Peyer's patch (tissue), 4 donors: Measurements from ENCODE around the gene SEPTIN5. TPM values are rescaled to one million over a fixed set of nuclear protein-coding genes. Genes with fewer than 3 reads are reported as not detected.
"Not testable (repeated sequence)": the region's sequence is repeated elsewhere in the genome, so short reads cannot be mapped to it uniquely, and the experiment has no call there.

Source experiments
- DNase-seq, 3 donors: peaks; one replicate each; pipeline ENCODE4 v3.0.0-alpha.2; 2017 to 2019
- H3K27ac ChIP-seq, 4 donors: fragments of 200-600 bp; sonication (generic); one replicate each; pipeline ENCODE4 v1.5.1; 2016 to 2019
- H3K27me3 ChIP-seq, 2 donors: fragments of 200-600 bp; sonication (generic); one replicate each; pipeline ENCODE4 v1.5.1; 2019
- H3K36me3 ChIP-seq, 3 donors: fragments of 200-600 bp; sonication (generic); one replicate each; pipeline ENCODE4 v1.5.1; 2016 to 2019
- H3K4me1 ChIP-seq, 4 donors: fragments of 200-600 bp; sonication (generic); one replicate each; pipeline ENCODE4 v1.5.1; 2016 to 2019
- H3K4me3 ChIP-seq, 4 donors: fragments of 200-600 bp; sonication (generic); 1 replicate in 3 of 4; 2 replicates in 1 of 4; pipeline ENCODE4 v1.5.1; 2016 to 2019; ENCODE audit warnings: mild to moderate bottlenecking in 1 of 4
- H3K9me3 ChIP-seq, 4 donors: fragments of 200-600 bp; sonication (generic); one replicate each; pipeline ENCODE4 v1.5.1; 2016 to 2019; ENCODE audit warnings: mild to moderate bottlenecking in 1 of 4
- POLR2A ChIP-seq, 2 donors: fragments of 450-650 bp; IDR thresholded peaks; one replicate each; pipeline ENCODE4 v1.5.1; 2017; ENCODE audit warnings: antibody characterized with exemption in 2 of 2, mild to moderate bottlenecking in 2 of 2, moderate library complexity in 2 of 2
- total RNA-seq, 4 donors: library from RNA; depleted of rRNA; stranded (reverse); fragments of >200 nt; gene quantifications; one replicate each; pipeline ENCODE4 v1.1.0, GENCODE V29; 2016
- TF ChIP-seq, protein P1 (sequence below), 6 experiments: fragments of 450-650 bp in 4 of 6; fragments of 200-600 bp in 2 of 6; sonication (generic) in 1 of 6; IDR thresholded peaks; one replicate each; pipeline ENCODE4 v1.5.1; 2017 to 2019; ENCODE audit warnings: antibody characterized with exemption in 6 of 6, mild to moderate bottlenecking in 3 of 6, moderate library complexity in 1 of 6

SEPTIN5 gene
- total RNA-seq, 4 donors from 2014 or later = 2.8 to 20.6 (median 5.0) TPM

DNA sequence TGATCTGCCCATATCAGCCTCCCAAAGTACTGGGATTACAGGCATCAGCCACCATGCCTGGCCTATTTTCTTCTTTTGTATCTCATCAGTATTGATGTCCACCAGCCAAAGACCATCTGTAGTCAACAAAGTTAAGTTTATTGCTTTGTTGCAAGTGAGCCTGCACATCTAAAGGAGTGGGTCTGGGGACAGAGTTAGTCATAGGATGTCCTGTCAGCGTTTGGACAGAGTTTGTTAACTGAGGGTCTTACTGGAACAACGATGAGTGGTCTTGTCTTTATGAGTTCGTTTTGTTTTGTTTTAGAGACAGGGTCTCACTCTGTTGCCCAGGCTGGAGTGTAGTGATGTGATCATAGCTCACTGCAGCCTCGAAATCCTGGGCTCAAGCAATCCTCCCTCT lies 40.6 kb upstream of the SEPTIN5 start:
- Histone ChIP-seq H3K4me1 (no peaks in the 10 kb centered on the region), H3K4me3 (no peak overlapping the region), H3K27ac (no peak overlapping the region), H3K36me3 (no peaks in the 10 kb centered on the region), H3K27me3 (no peaks in the 10 kb centered on the region), H3K9me3 (no peaks in the 10 kb centered on the region)
- no peak for DNase-seq
- TF ChIP-seq, protein P1, sequence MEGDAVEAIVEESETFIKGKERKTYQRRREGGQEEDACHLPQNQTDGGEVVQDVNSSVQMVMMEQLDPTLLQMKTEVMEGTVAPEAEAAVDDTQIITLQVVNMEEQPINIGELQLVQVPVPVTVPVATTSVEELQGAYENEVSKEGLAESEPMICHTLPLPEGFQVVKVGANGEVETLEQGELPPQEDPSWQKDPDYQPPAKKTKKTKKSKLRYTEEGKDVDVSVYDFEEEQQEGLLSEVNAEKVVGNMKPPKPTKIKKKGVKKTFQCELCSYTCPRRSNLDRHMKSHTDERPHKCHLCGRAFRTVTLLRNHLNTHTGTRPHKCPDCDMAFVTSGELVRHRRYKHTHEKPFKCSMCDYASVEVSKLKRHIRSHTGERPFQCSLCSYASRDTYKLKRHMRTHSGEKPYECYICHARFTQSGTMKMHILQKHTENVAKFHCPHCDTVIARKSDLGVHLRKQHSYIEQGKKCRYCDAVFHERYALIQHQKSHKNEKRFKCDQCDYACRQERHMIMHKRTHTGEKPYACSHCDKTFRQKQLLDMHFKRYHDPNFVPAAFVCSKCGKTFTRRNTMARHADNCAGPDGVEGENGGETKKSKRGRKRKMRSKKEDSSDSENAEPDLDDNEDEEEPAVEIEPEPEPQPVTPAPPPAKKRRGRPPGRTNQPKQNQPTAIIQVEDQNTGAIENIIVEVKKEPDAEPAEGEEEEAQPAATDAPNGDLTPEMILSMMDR (IDR thresholded peaks at IDR 0.05) = no peak
- TF ChIP-seq POLR2A (IDR thresholded peaks at IDR 0.05) = no peak

DNA sequence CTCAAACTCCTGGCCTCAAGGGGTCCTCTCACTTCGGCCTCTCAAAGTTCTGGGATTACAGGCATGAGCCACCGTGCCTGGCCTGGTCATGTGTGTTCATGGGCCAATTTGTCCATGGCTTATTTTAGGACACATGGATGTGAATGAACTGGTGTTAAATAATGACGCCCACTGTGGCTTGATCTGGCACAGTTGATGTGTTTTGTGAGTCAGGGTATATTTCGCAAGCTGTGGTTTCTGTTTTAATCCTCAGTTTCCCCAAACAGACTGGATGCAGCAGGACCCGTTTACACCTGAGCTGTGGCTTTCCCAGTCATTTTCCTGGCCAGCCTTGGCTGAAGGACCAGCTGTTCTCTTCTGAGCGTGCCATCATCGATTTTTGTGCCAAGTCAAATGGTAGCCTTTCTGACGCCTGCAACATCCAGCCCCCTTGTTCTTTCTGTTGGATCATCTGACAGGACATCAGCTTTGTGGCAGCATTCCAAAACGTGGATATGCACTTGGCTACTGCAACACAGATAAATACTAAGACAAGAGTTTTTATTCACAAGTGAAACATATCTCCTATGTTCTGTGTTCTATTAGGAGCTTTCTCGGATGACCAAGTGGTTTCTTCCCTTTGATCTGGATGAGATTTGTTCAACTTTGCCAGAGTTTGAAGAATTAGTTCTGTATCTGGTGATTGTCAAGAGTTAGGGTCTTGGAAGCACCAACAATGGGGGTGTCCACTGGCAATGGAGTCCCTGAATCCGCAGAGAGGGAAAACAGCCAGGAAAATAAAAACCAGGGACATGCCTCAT lies 40.0 kb upstream of the SEPTIN5 start:
- Histone ChIP-seq H3K9me3 (no peaks in the 10 kb centered on the region), H3K27ac (no peak overlapping the region), H3K36me3 (no peaks in the 10 kb centered on the region), H3K4me1 (no peaks in the 10 kb centered on the region), H3K27me3 (no peaks in the 10 kb centered on the region), H3K4me3 (no peak overlapping the region)
- no peak for DNase-seq
- TF ChIP-seq, protein P1 (IDR thresholded peaks at IDR 0.05) = no peak
- no peak for TF ChIP-seq POLR2A (IDR thresholded peaks at IDR 0.05)

DNA sequence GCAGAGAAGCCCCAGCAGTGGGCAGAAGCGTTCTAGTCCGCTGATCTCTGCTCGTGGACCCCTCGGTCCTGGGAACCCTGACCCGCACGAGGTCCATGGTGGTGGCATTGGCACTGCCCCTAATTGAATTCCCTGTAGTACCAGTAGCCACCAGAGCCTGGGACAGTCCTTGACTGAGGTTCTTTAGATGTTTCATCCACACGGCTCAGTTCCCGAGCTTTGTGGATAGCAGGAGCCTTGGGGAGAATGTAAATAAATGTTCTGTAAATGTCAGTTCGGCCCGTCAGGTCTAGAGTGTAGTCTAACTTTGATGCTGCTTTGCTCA lies 39.4 kb upstream of the SEPTIN5 start:
- no peaks in the 10 kb centered on the region for H3K4me1 ChIP-seq
- no peak for DNase-seq
- H3K9me3 ChIP-seq = no peaks in the 10 kb centered on the region
- no peak overlapping the region for H3K4me3 ChIP-seq
- TF ChIP-seq, protein P1 (IDR thresholded peaks at IDR 0.05) = no peak
- TF ChIP-seq POLR2A (IDR thresholded peaks at IDR 0.05) = no peak
- H3K27me3 ChIP-seq = no peaks in the 10 kb centered on the region
- no peak overlapping the region for H3K27ac ChIP-seq
- no peaks in the 10 kb centered on the region for H3K36me3 ChIP-seq

DNA sequence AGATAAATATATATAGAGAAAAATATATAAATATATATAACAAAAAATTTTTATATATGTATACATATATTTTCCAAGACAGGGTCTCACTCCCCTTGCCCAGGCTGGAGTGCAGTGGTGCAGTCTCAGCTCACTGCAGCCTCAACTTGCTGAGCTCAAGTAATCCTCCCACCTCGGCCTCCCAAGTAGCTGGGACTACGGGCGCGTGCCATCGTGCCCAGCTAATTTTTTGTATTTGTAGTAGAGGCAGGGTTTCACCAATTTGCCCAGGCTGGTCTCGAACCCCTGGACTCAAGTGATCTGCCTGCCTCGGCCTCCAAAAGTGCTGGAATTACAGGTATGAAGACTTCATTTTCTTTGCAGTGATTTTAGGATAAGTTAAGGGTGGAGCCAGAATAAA lies 38.9 kb upstream of the SEPTIN5 start:
- DNase-seq = no peak
- Histone ChIP-seq H3K27ac (no peak overlapping the region), H3K36me3 (no peaks in the 10 kb centered on the region), H3K9me3 (no peaks in the 10 kb centered on the region), H3K4me3 (no peak overlapping the region), H3K27me3 (no peaks in the 10 kb centered on the region), H3K4me1 (no peaks in the 10 kb centered on the region)
- TF ChIP-seq POLR2A (IDR thresholded peaks at IDR 0.05) = no peak
- TF ChIP-seq, protein P1 (IDR thresholded peaks at IDR 0.05) = no peak

DNA sequence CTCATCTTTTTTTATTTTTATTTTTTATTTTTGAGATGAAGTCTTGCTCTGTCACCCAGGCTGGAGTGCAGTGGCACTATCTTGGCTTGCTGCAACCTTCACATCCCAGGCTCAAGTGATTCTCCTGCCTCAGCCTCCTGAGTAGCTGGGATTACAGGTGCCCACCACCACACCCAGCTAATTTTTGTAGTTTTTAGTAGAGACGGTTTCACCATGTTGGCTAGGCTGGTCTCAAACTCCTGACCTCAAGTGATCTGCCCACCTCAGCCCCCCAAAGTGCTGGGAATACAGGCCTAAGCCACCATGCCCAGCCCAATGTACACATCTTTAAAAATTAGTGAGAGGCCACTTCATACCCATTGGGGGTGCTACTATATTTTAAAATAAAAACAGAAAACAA lies 37.9 kb upstream of the SEPTIN5 start:
- H3K4me3 ChIP-seq, H3K9me3 ChIP-seq, H3K4me1 ChIP-seq, H3K27me3 ChIP-seq, DNase-seq, H3K36me3 ChIP-seq, H3K27ac ChIP-seq: not testable (repeated sequence)

DNA sequence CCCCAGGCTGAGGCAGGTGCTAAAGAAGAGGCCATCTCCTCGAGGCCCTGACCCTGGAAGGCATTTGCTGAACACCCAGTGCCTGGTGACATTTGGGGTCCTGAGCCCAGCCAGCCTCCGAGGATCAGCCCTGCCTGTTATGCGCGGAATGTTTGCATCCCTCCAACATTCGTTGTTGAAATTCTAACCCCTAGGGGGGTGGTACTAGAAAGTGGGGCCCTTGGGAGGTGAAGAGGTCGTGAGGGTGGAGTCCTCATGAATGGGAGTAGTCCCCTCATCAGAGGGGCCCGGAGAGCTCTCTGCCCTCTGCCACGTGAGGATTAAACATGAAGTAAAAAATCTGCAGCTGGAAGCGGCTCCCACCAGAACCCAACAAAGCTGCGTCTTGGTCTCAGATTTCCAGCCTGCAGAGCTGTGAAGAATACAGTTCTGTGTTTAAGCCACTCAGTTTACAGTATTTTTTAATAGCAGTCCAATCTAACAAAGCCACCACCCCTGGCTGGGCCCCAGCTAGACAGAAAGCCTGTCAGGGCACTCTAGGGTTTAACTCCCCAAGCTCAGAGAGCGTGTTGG lies 35.3 kb upstream of the SEPTIN5 start:
- H3K4me3 ChIP-seq = no peak overlapping the region
- H3K27ac ChIP-seq = no peak overlapping the region
- H3K27me3 ChIP-seq = no peaks in the 10 kb centered on the region
- DNase-seq = no peak
- H3K4me1 ChIP-seq = no peaks in the 10 kb centered on the region
- H3K36me3 ChIP-seq = no peaks in the 10 kb centered on the region
- TF ChIP-seq, protein P1 (IDR thresholded peaks at IDR 0.05) = no peak
- no peaks in the 10 kb centered on the region for H3K9me3 ChIP-seq
